Fibroblast of lung (primary cell): Measurements from ENCODE around the gene HSH2D. TPM values are rescaled to one million over a fixed set of nuclear protein-coding genes. Genes with fewer than 3 reads are reported as not detected.

Source experiments
- DNase-seq, 2 donors: peaks; one replicate each; pipeline versions ENCODE4 v3.0.0 to v3.0.0-alpha.2; 2010; ENCODE audit warnings: low read depth in 2 of 2
- H2AFZ ChIP-seq: 2 replicates; pipeline ENCODE4 v1.5.1; 2012; ENCODE audit warnings: low read length, control low read depth, inconsistent platforms
- H3K27ac ChIP-seq: 2 replicates; pipeline ENCODE4 v1.5.1; 2011; ENCODE audit warnings: low read length, control low read depth; ENCODE audit not compliant: insufficient read depth
- H3K27me3 ChIP-seq: 2 replicates; pipeline ENCODE4 v1.5.1; 2011; ENCODE audit warnings: mild to moderate bottlenecking, low read length; ENCODE audit not compliant: control insufficient read depth, insufficient read depth
- H3K36me3 ChIP-seq: 2 replicates; pipeline ENCODE4 v1.5.1; 2011; ENCODE audit warnings: low read length; ENCODE audit not compliant: control insufficient read depth, insufficient read depth
- H3K4me1 ChIP-seq: 2 replicates; pipeline ENCODE4 v1.5.1; 2011; ENCODE audit warnings: low read length; ENCODE audit not compliant: control insufficient read depth, insufficient read depth; ENCODE audit errors: extremely low read depth
- H3K4me2 ChIP-seq: 2 replicates; pipeline ENCODE4 v1.5.1; 2011; ENCODE audit warnings: low read length, control low read depth; ENCODE audit not compliant: insufficient read depth; ENCODE audit errors: extremely low read depth
- H3K4me3 ChIP-seq, 4 experiments: fragments of 200-600 bp in 1 of 4; sonication (generic) in 1 of 4; replicated peaks in 1 of 4; 2 replicates each; pipeline ENCODE4 v1.5.1; 2011 to 2016; ENCODE audit warnings: low read length in 4 of 4, low read depth in 3 of 4, mild to moderate bottlenecking in 3 of 4, control low read depth in 2 of 4, inconsistent platforms in 1 of 4, mixed read lengths in 1 of 4; ENCODE audit not compliant: insufficient read depth in 1 of 4; ENCODE audit errors: control extremely low read depth in 1 of 4
- H3K79me2 ChIP-seq: 2 replicates; pipeline ENCODE4 v1.5.1; 2012; ENCODE audit warnings: mild to moderate bottlenecking, low read length, inconsistent platforms; ENCODE audit not compliant: control insufficient read depth, insufficient read depth
- H3K9ac ChIP-seq: 2 replicates; pipeline ENCODE4 v1.5.1; 2011; ENCODE audit warnings: mild to moderate bottlenecking, low read length, control low read depth; ENCODE audit not compliant: insufficient read depth
- H3K9me3 ChIP-seq: 2 replicates; pipeline ENCODE4 v1.5.1; 2012; ENCODE audit warnings: low read depth, low read length; ENCODE audit not compliant: control insufficient read depth, insufficient read depth
- H4K20me1 ChIP-seq: 2 replicates; pipeline ENCODE4 v1.5.1; 2011; ENCODE audit warnings: low read length; ENCODE audit not compliant: control insufficient read depth, insufficient read depth; ENCODE audit errors: extremely low read depth
- CTCF ChIP-seq, 2 donors: IDR thresholded peaks in 1 of 2; conservative IDR thresholded peaks in 1 of 2; 1 replicate in 1 of 2; 2 replicates in 1 of 2; pipeline ENCODE4 v1.5.1; 2011 to 2012; ENCODE audit warnings: low read length in 2 of 2, control low read depth in 1 of 2, inconsistent platforms in 1 of 2, low read depth in 1 of 2, mild to moderate bottlenecking in 1 of 2
- EZH2 ChIP-seq: IDR thresholded peaks from 2 replicates; pipeline ENCODE4 v1.5.1; 2012; ENCODE audit warnings: low read length, control low read depth, mild to moderate bottlenecking; ENCODE audit errors: missing control alignments
- polyA plus RNA-seq, 2 donors: library from polyadenylated mRNA; depleted of rRNA in 1 of 2; stranded (reverse) in 1 of 2; unstranded in 1 of 2; fragments of >200 nt; gene quantifications; 2 replicates each; pipeline ENCODE4 v1.2.1, GENCODE V29; 2011 to 2012; ENCODE audit warnings: missing spikeins in 1 of 2
- total RNA-seq: library from RNA; depleted of rRNA; stranded (reverse); fragments of >200 nt; gene quantifications from 2 replicates; pipeline ENCODE4 v1.2.1, GENCODE V29; 2014

HSH2D gene
- total and polyA plus RNA-seq, 2 donors (not counting 1 experiment from before 2014, with no cell fraction given), result not detected

GRCh38 chr19:16154557-16154956, 11.1 kb downstream of the HSH2D start:
- Histone ChIP-seq H3K27me3 (peaks cover 4% of the 10 kb centered on the region), H3K36me3 (no peaks in the 10 kb centered on the region), H3K9me3 (no peaks in the 10 kb centered on the region), H3K4me1 (no peaks in the 10 kb centered on the region), H3K4me3 (no peak overlapping the region), H3K27ac (no peak overlapping the region), H4K20me1 (no peaks in the 10 kb centered on the region), H2AFZ (no peak overlapping the region), H3K9ac (no peak overlapping the region), H3K79me2 (no peaks in the 10 kb centered on the region), H3K4me2 (no peak overlapping the region)
- TF ChIP-seq EZH2 (no peak), CTCF (conservative IDR thresholded peaks at IDR 0.05 in 1 of 2, IDR thresholded peaks at IDR 0.05 in 1 of 2; ENCODE audit: low read depth in 1 of 2, low read length in 2 of 2) (no peak)
- no peak for DNase-seq

- DNase-seq, result no peak
- TF ChIP-seq EZH2 (no peak), CTCF (conservative IDR thresholded peaks at IDR 0.05 in 1 of 2, IDR thresholded peaks at IDR 0.05 in 1 of 2; ENCODE audit: low read depth in 1 of 2, low read length in 2 of 2) (no peak)
- Histone ChIP-seq H4K20me1 (no peaks in the 10 kb centered on the region), H2AFZ (no peak overlapping the region), H3K27ac (no peak overlapping the region), H3K9ac (no peak overlapping the region), H3K27me3 (peaks cover 4% of the 10 kb centered on the region), H3K79me2 (no peaks in the 10 kb centered on the region), H3K4me1 (no peaks in the 10 kb centered on the region), H3K4me2 (no peak overlapping the region), H3K9me3 (no peaks in the 10 kb centered on the region), H3K4me3 (no peak overlapping the region), H3K36me3 (no peaks in the 10 kb centered on the region)
These were observed 11.6 kb downstream of the HSH2D start for GRCh38 chr19:16155128-16155527.

GRCh38 chr19:16156904-16157303, 13.4 kb downstream of the HSH2D start:
- Histone ChIP-seq H3K79me2 (no peaks in the 10 kb centered on the region), H3K9ac (no peak overlapping the region), H3K4me2 (no peak overlapping the region), H4K20me1 (no peaks in the 10 kb centered on the region), H3K4me3 (no peak overlapping the region), H3K27ac (no peak overlapping the region), H3K36me3 (no peaks in the 10 kb centered on the region), H3K9me3 (no peaks in the 10 kb centered on the region), H3K4me1 (peaks cover 12% of the 10 kb centered on the region), H3K27me3 (peaks cover 4% of the 10 kb centered on the region), H2AFZ (no peak overlapping the region)
- no peak for DNase-seq
- TF ChIP-seq CTCF (conservative IDR thresholded peaks at IDR 0.05 in 1 of 2, IDR thresholded peaks at IDR 0.05 in 1 of 2; ENCODE audit: low read depth in 1 of 2, low read length in 2 of 2) (no peak), EZH2 (no peak)
